ENCODE results near the gene ZNF597. TPM values are rescaled to one million over a fixed set of nuclear protein-coding genes. Genes with fewer than 3 reads are reported as not detected.

The ZNF597 gene
- polyA plus RNA-seq, 3 donors = 0.80 to 1.0 (median 0.98) TPM

- H3K27me3 ChIP-seq (ENCODE audit: control insufficient read depth in 2 of 2, insufficient read depth in 2 of 2, low read length in 2 of 2) = no peaks in the 10 kb centered on the region
- H3K36me3 ChIP-seq (replicated peaks in 1 of 2; ENCODE audit: control insufficient read depth in 1 of 2, insufficient read depth in 2 of 2, low read length in 2 of 2) = peaks cover 26 to 53% of the 10 kb centered on the region in 2 donors
- TF ChIP-seq CTCF (IDR thresholded peaks at IDR 0.05) = no peak
- peak overlapping the region; percentile 98 for H2AFZ ChIP-seq (ENCODE audit: insufficient read depth, low read depth, low read length, poor library complexity, severe bottlenecking)
- H3K4me2 ChIP-seq (replicated peaks; ENCODE audit: extremely low read depth, low read length, poor library complexity, severe bottlenecking) = peak overlapping the region; percentile 81
- intact Hi-C loops (cut with micrococcal nuclease) = loop anchor here (2.0 to 5.0 kb wide), 4 partner anchors 37 to 93 kb away; partner anchors contain the start of genes TIGD7 (in 1 of the 2) and ZNF75A (in 1 of the 2)
- H3K4me3 ChIP-seq (replicated peaks in 1 of 3; ENCODE audit: low read depth in 2 of 3, low read length in 3 of 3) = peak overlapping the region; percentile 72 to 90 (median 86)
- Mint-ChIP-seq H3K27me3 (ENCODE audit: low read depth in 3 of 3) (peaks cover 0 to 4% (median 0%) of the 10 kb centered on the region in 3 donors), H3K4me1 (peaks cover 25% of the 10 kb centered on the region), H3K9me3 (peaks cover 36 to 57% (median 53%) of the 10 kb centered on the region in 7 donors), H3K36me3 (peaks cover 53 to 61% of the 10 kb centered on the region in 2 donors), H3K27ac (peak overlapping the region; percentile 79 to 89 (median 80)), H3K4me3 (peak overlapping the region; percentile 85 to 96)
- H3K4me1 ChIP-seq (ENCODE audit: control insufficient read depth in 1 of 2, insufficient read depth in 2 of 2, low read length in 2 of 2) = peaks cover 19 to 30% of the 10 kb centered on the region in 2 donors
- WGBS (ENCODE audit: insufficient coverage) = under 1% methylated on average over 12 of the region's 18 CpGs
- H3K9ac ChIP-seq (ENCODE audit: insufficient read depth, low read length, poor library complexity, severe bottlenecking) = peak overlapping the region; percentile 88
- H3K27ac ChIP-seq (ENCODE audit: low read depth in 1 of 2, low read length in 2 of 2) = peak overlapping the region; percentile 39 to 80
- H4K20me1 ChIP-seq (ENCODE audit: insufficient read depth, low read length) = no peaks in the 10 kb centered on the region
- H3K9me3 ChIP-seq (replicated peaks in 1 of 2; ENCODE audit: control insufficient read depth in 1 of 2, insufficient read depth in 1 of 2, low read length in 2 of 2) = peaks cover 45 to 46% of the 10 kb centered on the region in 2 donors
- DNase-seq = no peak
- H3K79me2 ChIP-seq (ENCODE audit: insufficient read depth, low read length) = peaks cover 37% of the 10 kb centered on the region
These were observed 42.9 kb downstream of the ZNF597 start for GRCh38 chr16:3400446-3400778.

GRCh38 chr16:3389663-3390338 is 53.5 kb downstream of the ZNF597 start:
- no peak overlapping the region for H3K4me2 ChIP-seq (replicated peaks; ENCODE audit: extremely low read depth, low read length, poor library complexity, severe bottlenecking)
- intact Hi-C loops (cut with micrococcal nuclease) = no loop called here
- no peaks in the 10 kb centered on the region for H3K27me3 Mint-ChIP-seq (ENCODE audit: low read depth in 3 of 3)
- H3K4me3 Mint-ChIP-seq = no peak overlapping the region
- peak overlapping the region in 1 of 7 donors; percentile 36 for H3K27ac Mint-ChIP-seq
- no peak overlapping the region for H3K27ac ChIP-seq (ENCODE audit: low read depth in 1 of 2, low read length in 2 of 2)
- peaks cover 74 to 87% of the 10 kb centered on the region in 2 donors for H3K9me3 ChIP-seq (replicated peaks in 1 of 2; ENCODE audit: control insufficient read depth in 1 of 2, insufficient read depth in 1 of 2, low read length in 2 of 2)
- peaks cover 82 to 89% of the 10 kb centered on the region in 2 donors for H3K36me3 Mint-ChIP-seq
- H3K4me3 ChIP-seq (replicated peaks in 1 of 3; ENCODE audit: low read depth in 2 of 3, low read length in 3 of 3) = no peak overlapping the region
- H3K79me2 ChIP-seq (ENCODE audit: insufficient read depth, low read length) = peaks cover 9% of the 10 kb centered on the region
- H3K27me3 ChIP-seq (ENCODE audit: control insufficient read depth in 2 of 2, insufficient read depth in 2 of 2, low read length in 2 of 2) = no peaks in the 10 kb centered on the region
- H3K4me1 Mint-ChIP-seq = no peaks in the 10 kb centered on the region
- TF ChIP-seq CTCF (IDR thresholded peaks at IDR 0.05) = no peak
- no peak overlapping the region for H3K9ac ChIP-seq (ENCODE audit: insufficient read depth, low read length, poor library complexity, severe bottlenecking)
- H2AFZ ChIP-seq (ENCODE audit: insufficient read depth, low read depth, low read length, poor library complexity, severe bottlenecking) = no peak overlapping the region
- H3K9me3 Mint-ChIP-seq = peaks cover 43 to 87% (median 79%) of the 10 kb centered on the region in 7 donors
- H3K4me1 ChIP-seq (ENCODE audit: control insufficient read depth in 1 of 2, insufficient read depth in 2 of 2, low read length in 2 of 2) = no peaks in the 10 kb centered on the region
- H4K20me1 ChIP-seq (ENCODE audit: insufficient read depth, low read length) = no peaks in the 10 kb centered on the region
- DNase-seq = no peak
- 84% methylated on average over 7 of the region's 9 CpGs for WGBS (ENCODE audit: insufficient coverage)
- peaks cover 60 to 87% of the 10 kb centered on the region in 2 donors for H3K36me3 ChIP-seq (replicated peaks in 1 of 2; ENCODE audit: control insufficient read depth in 1 of 2, insufficient read depth in 2 of 2, low read length in 2 of 2)
